ENCODE results near the gene TPSG1.
"Not testable (repeated sequence)": the region's sequence is repeated elsewhere in the genome, so short reads cannot be mapped to it uniquely, and the experiment has no call there.

Gene TPSG1

DNA sequence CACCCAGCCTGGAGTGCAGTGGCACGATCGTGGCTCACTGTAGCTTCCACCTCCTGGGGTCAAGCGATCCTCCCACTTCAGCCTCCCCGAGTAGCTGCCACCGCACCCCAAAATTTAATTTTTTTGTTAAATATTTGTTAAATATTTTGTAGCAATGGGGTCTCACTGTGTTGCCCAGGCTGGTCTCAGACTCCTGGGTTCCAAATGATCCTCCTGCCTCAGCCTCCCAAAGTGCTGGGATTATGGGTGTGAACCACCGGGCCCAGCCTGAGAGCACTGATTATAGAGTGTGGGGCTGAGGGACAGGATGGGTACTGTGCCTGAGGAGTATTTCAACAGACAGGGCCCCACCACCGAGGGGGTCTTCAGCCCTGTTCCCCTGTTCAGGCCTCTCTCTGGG lies 35.6 kb downstream of the TPSG1 start:
- TF ChIP-seq, protein P1, sequence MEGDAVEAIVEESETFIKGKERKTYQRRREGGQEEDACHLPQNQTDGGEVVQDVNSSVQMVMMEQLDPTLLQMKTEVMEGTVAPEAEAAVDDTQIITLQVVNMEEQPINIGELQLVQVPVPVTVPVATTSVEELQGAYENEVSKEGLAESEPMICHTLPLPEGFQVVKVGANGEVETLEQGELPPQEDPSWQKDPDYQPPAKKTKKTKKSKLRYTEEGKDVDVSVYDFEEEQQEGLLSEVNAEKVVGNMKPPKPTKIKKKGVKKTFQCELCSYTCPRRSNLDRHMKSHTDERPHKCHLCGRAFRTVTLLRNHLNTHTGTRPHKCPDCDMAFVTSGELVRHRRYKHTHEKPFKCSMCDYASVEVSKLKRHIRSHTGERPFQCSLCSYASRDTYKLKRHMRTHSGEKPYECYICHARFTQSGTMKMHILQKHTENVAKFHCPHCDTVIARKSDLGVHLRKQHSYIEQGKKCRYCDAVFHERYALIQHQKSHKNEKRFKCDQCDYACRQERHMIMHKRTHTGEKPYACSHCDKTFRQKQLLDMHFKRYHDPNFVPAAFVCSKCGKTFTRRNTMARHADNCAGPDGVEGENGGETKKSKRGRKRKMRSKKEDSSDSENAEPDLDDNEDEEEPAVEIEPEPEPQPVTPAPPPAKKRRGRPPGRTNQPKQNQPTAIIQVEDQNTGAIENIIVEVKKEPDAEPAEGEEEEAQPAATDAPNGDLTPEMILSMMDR (IDR thresholded peaks at IDR 0.05; ENCODE audit: low read depth, low read length), result no peak
- no peak overlapping the region for H3K4me3 ChIP-seq (ENCODE audit: low read depth, low read length)

DNA sequence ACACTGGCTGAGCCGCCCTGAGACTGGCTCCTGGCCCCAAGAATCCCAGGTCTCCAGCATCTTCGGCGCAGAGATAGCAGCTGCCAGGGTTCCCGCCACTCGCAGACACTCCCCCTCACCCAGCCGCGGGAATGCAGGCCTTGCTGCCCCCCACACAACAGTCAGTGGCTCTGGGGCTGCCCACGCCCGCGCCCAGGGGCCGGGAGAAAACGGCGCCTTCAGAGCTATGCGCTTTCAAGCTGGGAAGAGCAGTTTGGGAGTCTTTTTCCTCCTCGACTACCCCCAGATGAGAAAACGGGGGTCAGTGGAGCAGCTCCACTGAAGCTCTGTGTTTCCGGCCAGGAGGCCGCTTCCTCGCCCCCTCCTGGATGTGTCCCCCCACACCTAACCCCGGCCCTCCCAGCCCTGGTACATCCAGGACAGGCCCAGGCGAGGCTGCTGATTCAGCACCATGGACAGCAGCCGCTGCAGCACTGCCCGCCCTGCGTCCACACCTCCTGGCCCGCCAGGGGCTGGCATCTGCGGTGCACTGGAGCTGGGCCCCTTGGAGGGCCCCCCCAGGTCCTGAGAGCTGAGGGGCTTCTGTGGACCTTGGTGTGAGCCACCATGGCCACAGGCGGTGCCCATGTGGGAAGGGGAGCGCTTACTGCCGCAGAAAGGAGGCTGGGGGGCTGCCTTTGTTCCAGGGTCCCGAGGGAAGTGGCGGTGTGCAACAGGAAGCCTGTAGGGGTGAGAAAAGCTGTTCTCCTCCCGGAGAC lies 36.5 kb downstream of the TPSG1 start:
- no peak overlapping the region for H3K4me3 ChIP-seq (ENCODE audit: low read depth, low read length)
- TF ChIP-seq, protein P1 (IDR thresholded peaks at IDR 0.05; ENCODE audit: low read depth, low read length), result no peak

DNA sequence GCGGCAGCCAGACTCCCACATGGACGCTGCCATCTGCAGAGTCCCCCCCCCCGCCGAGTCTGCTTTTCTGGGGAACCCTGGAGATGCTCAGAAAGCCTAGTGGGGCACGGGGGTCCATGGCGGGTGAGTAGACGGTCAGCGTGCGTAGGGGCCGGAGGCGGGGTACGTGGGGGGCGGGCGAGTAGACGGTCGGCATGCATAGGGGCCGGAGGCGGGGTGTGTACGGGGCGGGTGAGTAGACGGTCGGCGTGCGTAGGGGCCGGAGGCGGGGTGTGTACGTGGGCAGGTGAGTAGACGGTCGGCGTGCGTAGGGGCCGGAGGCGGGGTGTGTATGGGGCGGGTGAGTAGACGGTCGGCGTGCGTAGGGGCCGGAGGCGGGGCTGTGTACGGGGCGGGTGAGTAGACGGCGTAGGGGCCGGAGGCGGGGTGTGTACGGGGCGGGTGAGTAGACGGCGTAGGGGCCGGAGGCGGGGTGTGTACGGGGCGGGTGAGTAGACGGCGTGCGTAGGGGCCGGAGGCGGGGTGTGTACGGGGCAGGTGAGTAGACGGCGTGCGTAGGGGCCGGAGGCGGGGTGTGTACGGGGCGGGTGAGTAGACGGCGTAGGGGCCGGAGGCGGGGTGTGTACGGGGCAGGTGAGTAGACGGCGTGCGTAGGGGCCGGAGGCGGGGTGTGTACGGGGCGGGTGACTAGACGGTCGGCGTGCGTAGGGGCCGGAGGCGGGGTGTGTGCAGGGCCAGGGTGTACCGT lies 39.4 kb downstream of the TPSG1 start:
- H3K4me3 ChIP-seq (ENCODE audit: low read depth, low read length), result not testable (repeated sequence)

DNA sequence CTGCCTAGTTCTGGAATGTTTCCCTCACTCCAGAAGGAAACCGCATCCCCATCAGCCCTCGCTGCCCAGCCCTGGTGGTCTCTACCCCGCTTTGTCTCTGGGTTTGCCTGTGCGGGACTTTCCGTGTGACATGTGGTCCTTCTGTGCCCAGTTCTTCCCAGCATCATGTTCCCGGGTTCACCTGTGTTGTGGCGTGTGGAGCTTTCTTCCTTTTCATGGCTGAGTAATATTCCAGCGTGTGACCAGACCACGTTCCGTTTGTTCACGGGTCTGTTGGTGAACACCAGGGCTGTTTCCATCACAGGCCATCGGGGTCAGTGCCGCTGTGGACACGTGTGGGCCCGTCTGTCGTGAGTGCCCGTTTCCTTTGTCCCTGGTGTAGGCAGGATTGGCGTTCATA lies 40.1 kb downstream of the TPSG1 start:
- H3K4me3 ChIP-seq (ENCODE audit: low read depth, low read length), result no peak overlapping the region
- TF ChIP-seq, protein P1 (IDR thresholded peaks at IDR 0.05; ENCODE audit: low read depth, low read length), result no peak

GRCh38 chr16:1184156-1184868 lies 40.8 kb downstream of the TPSG1 start:
- TF ChIP-seq, protein P1 (IDR thresholded peaks at IDR 0.05; ENCODE audit: low read depth, low read length), result no peak

DNA sequence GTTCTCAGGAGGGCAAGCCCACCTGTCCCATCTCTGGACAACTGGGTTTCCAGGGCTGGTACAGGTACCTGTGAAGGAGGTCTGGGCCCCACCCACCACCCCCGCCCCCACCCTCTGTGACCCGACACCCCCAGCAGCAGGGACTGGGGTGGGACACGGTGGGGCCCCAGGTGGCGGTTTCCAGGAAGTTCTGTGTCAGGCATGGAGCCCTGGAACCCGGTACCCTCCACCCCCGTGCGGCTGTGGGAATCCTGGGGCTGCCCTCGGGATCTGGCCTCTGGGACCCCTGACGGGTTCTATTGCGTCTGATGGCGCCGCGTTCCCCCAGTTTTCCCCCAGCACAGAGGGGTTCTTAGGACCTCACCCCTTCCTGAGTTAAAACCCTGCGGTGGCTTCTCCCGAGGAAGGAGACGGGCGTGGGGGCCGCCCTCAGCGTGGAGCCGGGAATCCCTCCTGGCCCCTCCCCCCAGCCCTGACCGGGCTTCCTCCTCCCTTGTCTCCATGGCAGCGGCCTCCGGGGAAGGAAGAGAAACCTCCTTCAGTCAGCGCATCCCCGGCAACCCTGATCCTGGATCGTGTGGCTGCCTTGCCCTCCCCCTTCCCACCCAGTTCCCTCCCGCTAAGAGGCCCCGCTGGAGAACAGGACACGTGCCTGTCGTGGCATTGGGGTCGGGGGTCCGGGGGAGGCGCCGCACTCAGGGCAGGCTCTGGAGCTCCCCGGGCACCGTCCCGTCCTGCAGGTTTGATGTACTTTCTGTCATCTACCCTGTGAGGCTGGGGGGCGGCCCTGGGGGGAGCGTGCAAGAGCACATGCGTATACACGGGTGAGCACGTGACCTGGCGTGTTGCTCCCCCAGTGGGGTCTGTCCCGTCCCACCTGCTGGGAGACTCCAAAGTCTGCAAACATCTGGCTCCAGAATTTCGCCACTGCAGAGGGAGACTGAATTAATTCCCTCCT lies 41.8 kb downstream of the TPSG1 start:
- H3K4me3 ChIP-seq (ENCODE audit: low read depth, low read length), result no peak overlapping the region
- TF ChIP-seq, protein P1 (IDR thresholded peaks at IDR 0.05; ENCODE audit: low read depth, low read length), result no peak

More at GRCh38 chr16:1184156-1184868, 40.8 kb downstream of the TPSG1 start:
- H3K4me3 ChIP-seq (ENCODE audit: low read depth, low read length), result no peak overlapping the region

DNA sequence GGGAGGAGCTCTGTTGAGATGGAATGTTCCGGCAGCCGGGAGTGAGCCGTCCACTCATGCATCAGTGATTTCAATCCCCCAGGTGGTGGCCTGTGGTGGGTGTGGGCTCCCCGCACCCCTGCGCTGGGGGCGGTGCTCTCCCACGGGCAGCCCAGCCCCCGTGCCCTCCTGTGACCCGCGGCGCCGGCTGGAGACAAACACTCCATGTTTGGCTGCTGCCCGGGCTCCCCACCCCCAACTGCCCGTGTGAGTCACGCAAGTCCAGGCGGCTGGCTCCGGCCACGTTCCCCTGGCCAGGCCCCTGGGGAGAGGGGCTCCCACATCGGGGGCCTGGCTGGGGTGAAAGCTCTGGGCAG lies 42.8 kb downstream of the TPSG1 start:
- H3K4me3 ChIP-seq (ENCODE audit: low read depth, low read length), result no peak overlapping the region
- TF ChIP-seq, protein P1 (IDR thresholded peaks at IDR 0.05; ENCODE audit: low read depth, low read length), result no peak
